NCI-H82 treated with DMSO at 0.1 percent for 48 hours (cell line): ENCODE results near the gene SLC34A1.

ENCODE experiments used
- DNase-seq: peaks from one replicate; lab custom pipeline; 2025; ENCODE audit not compliant: unreplicated experiment; lab: John Stamatoyannopoulos, UW

The SLC34A1 gene

DNA sequence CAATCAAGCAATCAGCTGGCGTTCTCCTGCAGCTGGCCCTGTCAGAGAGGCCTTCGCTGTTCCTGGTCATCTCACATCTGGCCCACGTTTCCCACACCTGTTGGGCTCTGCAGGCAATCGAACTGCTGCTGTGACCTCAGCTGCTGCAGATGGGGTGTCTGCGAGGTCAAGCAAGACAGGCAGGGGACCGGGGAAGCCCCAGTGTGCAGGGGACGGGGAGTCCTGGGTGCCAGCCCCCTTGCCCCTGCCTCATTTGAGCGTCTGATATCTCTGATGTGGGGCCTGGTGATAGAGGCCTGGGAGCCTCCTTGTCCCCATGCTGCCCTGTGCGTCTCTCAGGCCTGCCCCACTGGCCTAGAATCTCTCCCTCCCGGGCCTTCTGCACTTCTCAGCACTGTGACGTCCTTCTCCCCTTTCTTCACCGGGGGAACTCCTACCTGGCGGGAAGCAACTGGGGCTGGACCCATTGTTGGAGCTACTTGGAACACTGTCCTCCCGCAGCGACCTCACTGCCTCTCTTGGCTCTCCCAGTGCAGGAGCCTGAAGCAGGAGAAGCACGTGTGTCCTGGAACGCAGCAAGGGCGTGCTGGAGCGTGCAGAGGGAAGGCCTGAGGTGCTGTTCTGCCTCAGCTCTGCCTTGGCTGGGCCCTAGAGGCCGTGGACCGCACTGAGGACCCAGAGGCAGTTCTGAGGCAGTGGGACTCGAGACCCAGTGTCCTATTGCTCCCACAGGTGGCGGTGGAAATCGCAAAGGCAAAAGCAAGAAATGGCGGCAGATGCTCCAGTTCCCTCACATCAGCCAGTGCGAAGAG, 46.1 kb downstream of the SLC34A1 start:
- no peak for DNase-seq

DNA sequence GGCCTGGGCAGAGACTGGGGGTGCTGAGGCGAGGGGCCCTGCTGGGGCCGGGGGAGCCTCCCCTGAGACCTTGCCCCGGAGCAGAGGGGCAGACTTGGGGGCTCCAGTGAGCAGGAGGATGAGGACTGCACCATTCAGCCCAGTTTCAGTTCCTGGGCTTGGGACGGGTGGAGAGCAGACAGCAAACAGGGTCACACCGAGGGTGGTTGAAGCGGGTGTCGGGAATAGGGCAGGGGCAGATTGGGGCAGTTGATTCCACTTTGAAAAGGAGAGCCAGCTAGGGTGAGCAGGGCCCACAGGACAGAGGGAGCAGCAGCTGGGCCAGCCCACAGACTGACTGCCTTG, 46.7 kb downstream of the SLC34A1 start:
- no peak for DNase-seq

DNA sequence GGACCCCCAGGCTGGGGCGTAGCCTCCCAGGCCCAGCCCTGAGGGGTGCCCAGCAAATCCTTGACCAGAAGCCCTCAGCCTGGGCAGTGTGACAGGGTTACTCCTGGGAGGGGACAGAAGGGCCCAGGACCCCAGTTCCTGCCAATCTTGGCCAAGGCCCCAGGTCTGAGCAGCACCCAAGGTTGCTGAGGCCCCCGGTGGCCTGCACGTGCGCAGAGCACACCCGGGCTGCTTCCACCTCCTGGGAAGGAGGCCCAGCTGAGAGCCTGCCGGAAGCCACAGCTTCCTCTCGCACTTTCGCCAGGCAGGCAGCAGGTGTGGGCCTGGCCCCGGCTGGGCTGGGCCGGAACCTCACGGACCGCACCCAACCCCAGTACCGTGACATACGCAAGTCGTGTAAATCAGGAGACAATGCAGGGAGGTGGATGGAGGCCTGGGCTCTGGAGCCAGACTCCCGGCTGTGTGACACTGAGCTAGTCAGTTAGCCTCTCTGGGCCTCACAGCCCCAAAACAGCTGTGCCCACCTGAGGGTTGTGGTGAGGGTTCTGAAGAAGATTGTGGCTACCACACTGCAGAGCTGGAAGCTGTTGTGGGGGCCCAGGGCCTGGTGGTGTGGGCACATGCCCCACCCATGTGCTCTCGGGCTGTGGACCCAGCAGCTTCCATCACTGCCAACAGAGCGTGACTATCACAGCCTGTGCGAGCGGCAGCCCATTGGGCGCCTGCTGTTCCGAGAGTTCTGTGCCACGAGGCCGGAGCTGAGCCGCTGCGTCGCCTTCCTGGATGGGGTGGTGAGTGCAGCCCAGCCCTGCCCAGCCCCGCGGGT, 47.3 kb downstream of the SLC34A1 start:
- no peak for DNase-seq

DNA sequence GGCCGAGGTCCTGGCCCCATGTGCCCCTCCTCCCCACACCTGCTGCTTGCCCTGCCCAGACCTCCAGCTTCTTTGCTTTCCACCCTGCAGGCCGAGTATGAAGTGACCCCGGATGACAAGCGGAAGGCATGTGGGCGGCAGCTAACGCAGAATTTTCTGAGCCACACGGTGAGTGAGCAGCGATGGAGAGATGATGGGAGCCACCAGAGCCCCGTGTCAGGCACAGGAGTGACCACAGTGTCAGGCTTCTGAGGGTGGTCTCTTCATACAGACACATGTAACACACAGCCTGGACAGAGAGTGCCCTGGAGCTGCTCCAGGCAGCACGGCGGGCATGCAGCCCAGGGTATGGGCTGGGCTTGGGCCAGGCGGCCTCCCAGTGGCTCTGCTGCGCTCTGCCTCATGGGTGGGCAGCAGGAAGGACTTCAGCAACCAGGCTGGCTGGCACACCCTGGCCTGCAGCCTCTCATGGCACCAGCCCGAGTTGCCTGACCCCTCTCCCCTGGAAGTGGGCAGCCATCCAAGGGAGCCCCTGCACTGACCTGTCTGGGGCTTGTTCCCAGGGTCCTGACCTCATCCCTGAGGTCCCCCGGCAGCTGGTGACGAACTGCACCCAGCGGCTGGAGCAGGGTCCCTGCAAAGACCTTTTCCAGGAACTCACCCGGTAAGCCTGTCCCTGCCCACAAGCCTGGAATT, 48.1 kb downstream of the SLC34A1 start:
- DNase-seq, result no peak

GRCh38 chr5:177432839-177433657, 48.8 kb downstream of the SLC34A1 start:
- no peak for DNase-seq

- DNase-seq, result no peak
Measured at GRCh38 chr5:177433658-177434217, 49.5 kb downstream of the SLC34A1 start.

- no peak for DNase-seq
Measured at GRCh38 chr5:177434437-177434836, 50.2 kb downstream of the SLC34A1 start.

DNA sequence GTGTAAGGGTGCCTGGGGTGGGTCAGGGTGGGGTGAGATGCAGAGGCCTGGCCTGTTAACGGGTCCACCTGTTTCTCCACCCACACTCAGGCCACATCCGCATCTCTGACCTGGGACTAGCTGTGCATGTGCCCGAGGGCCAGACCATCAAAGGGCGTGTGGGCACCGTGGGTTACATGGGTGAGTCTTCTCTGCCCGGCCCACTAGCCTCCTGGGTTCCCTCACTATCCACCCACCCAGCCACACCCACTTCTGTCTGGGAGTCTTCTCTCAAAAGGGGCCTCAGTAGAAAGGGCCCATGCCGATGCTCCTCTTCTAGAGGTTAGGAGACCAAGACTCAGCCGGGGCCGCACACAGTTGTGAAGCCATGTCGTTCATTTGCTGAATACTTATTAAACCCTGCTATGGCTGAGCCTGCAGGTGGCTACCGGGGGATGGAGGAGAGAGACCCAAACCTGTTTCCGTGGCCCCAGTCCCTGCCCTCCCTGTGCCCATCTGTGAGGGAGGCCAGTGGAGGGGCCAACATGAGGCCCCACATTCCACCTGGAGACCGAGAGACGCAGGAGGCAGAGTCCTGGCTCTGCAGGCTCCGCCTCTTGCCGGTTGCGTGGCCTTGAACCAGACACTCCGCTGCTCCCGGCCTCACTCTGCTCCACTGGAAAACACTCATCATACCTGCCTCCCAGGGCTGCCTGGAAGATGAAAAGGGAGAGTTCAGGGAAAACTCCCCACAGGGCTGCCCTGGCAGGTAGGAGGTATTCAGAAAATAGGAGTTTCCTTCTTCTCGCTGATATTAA, 50.9 kb downstream of the SLC34A1 start:
- DNase-seq, result no peak

- no peak for DNase-seq
Measured at GRCh38 chr5:177435847-177436536, 51.8 kb downstream of the SLC34A1 start.

DNA sequence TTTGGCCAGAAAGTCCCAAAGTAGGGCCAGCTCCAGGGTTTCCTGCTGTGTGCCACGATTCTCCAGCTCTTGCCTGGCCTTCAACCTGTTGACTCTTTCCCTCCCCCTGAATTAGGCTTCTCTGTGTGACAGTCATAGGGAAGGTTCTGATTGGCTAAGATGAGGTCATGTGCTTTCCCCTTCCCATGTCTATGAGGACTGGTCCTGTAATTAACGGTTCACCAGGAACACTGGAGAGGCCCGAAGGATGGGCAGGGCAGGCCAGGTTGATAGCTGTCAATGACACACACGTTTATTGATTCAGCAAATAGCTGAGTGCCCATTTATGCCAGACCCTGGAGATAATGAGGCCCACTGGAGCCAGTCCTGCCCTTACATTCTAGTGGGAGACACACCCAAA, 53.4 kb downstream of the SLC34A1 start:
- DNase-seq, result no peak

- DNase-seq, result no peak
Measured at GRCh38 chr5:177438468-177438867, 54.2 kb downstream of the SLC34A1 start.

- no peak for DNase-seq
Measured at GRCh38 chr5:177439518-177440053, 55.4 kb downstream of the SLC34A1 start.

DNA sequence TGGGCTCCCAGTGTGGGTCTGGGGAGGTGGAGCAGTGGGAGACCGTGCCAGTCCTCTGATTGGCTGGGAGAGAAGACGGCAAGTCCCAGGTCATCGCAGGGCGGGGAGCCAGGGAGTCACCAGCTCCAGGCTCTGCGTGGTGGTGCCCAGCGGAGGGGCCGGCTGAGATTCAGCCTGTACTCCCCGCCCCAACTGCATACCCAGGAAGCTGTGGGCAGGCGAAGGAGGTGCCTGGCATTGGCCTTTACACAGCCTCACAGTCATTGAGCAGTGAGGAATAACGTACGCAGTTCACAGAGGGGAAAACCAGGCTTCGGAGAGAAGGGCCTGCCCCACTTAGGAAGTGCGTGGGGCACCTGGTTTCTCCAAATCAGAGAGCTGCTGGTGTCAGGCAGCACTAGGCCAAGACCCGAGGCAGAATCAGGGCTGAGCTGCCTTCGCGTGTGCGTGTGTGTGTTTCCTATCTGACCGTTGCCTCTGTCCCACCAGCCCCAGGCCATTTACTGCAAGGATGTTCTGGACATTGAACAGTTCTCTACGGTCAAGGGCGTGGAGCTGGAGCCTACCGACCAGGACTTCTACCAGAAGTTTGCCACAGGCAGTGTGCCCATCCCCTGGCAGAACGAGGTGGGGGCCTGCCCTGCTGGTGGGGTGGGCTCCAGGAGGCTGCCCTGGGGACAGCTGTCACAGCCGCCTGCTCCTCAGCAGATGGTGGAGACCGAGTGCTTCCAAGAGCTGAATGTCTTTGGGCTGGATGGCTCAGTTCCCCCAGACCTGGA, 56.2 kb downstream of the SLC34A1 start:
- DNase-seq, result no peak

DNA sequence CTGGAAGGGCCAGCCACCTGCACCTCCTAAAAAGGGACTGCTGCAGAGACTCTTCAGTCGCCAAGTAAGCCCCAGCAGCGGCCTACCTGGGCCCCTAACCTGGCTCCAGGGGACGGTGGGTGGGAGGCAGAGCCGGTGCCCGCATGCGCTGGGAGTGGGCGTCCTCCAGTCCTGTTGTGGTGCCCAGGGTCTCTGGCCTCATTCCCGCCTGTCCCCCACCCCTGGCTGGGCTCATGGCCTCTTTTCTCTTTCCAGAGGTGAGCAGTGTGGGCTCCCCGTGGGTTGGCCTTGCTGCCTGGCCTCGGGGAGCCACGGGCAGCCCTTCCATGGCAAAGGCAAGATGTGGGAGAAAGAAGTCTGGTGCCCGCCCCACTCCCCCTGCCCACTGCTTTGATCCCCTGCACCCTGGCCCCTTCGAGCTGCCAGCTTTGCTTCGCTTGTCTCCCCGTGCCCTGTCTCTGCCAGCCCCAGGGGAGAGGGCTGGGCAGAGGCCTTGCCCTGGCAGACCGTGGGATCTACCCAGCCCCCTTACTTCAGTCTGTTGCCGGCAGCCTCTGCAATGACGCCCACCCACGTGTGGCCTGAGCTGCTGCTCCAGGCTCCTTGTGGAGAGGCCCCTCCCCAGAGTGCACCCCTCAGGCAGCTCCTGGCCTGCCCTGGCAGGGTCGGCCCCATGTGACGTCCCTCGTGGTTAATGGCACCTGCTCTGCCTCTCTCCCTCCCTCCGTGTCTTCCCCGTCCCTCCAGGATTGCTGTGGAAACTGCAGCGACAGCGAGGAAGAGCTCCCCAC, 57.0 kb downstream of the SLC34A1 start:
- no peak for DNase-seq

- DNase-seq, result no peak
Measured at GRCh38 chr5:177442066-177442826, 58.0 kb downstream of the SLC34A1 start.

DNA sequence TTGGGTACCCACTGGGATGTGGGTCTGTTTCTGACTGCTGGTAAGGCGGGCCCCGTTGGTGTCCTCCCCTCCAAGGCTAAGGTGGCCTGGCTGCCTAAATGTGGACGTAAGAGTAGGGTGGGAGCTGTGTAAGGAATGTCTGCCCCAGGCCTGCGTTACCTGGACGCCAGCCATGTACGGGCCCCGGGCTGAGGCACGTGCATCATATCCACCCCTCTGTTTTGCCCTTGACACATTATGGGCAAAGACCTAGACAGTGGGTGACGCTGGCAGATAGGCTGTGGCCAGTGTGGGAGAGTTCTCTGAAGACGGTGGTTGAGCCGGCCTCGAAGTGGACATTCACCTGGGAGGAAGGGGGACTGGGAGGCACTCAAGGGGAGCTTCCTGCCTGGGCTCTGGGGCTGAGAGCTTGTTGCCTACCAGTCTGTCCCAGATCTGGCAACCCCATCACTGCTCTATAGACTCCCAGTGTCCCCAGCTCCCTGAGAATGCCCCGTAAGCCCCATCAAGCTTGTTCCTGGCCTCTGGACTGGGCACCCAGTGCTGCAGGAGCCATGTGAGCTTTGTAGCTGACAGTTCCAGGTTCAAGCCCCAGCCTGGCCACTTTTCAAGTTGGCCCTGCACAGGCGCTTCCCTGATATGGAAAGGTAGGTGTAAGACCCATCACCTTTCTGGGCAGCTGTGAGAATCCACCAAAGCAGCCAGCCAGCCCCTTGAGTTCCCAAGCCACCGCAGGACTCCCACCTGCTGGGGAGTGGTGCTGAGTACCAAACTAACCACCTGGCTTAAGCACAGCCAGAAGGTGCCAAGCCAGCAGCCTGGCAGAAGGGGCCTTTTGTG, 59.1 kb downstream of the SLC34A1 start:
- no peak for DNase-seq
